B cell (primary cell): ENCODE data around the gene RC3H1.

Source experiments
- CTCF ChIP-seq: fragments of 200-600 bp; IDR thresholded peaks from one replicate; pipeline ENCODE4 v1.8.0; 2022; ENCODE audit warnings: antibody characterized with exemption, mild to moderate bottlenecking
- EZH2 ChIP-seq: IDR thresholded peaks from 2 replicates; pipeline ENCODE4 v1.6.1; 2012; ENCODE audit warnings: borderline replicate concordance, low read depth, mild to moderate bottlenecking, moderate library complexity, low read length; ENCODE audit not compliant: insufficient read depth, poor library complexity, severe bottlenecking

GRCh38 chr1:173917635-173918493 lies 104.3 kb downstream of the RC3H1 start:
- TF ChIP-seq CTCF (no peak), EZH2 (no peak)
